ENCODE results near the gene ALDOA.

Gene ALDOA

DNA sequence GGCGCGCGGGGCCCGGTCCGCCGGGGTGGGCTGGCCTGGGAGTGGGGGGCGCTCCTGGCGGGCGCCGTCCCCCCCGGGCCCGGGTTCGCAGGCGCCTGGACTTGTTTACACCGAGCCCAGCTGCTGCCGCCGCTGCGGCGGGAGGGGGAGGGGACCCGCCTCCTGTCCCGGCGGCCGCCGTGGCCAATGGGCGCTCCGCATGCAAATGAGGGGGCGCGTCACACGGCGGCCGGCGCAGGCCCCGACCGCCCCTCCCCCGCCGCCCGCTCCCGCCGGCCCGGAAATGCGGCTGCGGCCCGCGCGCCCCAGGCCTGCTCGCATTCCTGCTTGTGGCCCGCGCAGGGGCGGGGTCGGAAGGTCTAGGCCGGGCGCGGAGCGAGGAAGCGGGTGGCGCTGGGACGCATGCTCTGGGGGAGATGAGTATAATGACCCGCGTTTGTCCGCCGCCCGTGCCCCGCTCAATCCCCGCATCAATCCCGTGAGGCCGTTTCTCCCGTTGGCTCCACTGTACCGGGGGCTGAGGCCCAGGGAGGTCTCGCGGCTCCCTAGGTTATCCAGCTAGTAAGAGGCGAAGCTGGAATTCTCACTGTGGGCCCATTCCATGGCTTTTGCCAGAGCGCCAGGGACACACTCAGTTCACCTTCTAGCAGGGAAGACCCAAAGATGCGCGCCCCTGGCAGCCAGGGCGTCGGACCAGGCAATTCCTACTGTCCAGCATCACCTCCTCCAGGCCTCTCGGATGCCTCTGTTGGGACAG lies 30.7 kb downstream of the ALDOA start, which contains the start of gene YPEL3:
Gene YPEL3, minus strand, starts transcription at position 109 of the 757 bp plus-strand sequence. CDS start 731 bp downstream, outside the sequence.
- H3K27ac ChIP-seq, result peak within 1 kb of the TSS; percentile 73
- TF ChIP-seq, protein P1, sequence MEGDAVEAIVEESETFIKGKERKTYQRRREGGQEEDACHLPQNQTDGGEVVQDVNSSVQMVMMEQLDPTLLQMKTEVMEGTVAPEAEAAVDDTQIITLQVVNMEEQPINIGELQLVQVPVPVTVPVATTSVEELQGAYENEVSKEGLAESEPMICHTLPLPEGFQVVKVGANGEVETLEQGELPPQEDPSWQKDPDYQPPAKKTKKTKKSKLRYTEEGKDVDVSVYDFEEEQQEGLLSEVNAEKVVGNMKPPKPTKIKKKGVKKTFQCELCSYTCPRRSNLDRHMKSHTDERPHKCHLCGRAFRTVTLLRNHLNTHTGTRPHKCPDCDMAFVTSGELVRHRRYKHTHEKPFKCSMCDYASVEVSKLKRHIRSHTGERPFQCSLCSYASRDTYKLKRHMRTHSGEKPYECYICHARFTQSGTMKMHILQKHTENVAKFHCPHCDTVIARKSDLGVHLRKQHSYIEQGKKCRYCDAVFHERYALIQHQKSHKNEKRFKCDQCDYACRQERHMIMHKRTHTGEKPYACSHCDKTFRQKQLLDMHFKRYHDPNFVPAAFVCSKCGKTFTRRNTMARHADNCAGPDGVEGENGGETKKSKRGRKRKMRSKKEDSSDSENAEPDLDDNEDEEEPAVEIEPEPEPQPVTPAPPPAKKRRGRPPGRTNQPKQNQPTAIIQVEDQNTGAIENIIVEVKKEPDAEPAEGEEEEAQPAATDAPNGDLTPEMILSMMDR (conservative IDR thresholded peaks at IDR 0.05), result no peak

DNA sequence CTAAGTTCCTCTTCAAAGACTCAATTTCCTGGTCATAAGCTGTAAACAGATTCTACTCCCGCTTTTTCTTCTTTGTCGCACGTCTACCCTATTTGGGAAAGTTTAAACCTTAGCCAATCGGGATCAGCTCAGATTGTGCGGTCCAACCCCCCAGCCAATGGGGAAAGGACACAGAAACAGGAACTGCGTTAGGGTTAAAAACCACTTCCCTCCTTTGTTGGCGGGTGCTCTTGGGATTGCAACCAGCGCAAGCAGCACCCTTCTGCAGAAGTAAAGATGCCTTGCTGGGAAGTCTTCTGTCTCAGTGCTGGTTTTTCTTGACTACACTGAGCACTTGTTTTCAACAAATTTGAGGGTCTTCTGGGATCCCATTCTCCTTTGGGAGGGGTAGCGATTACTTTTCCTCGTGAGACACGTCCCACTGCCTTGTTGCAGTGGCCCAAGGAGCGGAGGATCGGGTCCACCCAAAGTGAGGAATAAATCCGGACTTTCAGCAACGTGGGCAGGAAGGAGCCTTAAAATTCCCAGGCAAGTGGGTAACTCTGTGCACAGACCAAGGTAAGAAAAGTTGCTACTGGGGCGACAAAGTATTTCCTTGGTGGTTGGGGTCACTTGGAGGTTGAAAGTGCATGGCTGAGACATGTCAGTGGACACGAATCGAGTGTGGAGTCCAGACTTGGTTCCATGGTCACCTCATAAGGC lies 31.5 kb downstream of the ALDOA start:
- H3K27ac ChIP-seq, result peak overlapping the region; percentile 73

DNA sequence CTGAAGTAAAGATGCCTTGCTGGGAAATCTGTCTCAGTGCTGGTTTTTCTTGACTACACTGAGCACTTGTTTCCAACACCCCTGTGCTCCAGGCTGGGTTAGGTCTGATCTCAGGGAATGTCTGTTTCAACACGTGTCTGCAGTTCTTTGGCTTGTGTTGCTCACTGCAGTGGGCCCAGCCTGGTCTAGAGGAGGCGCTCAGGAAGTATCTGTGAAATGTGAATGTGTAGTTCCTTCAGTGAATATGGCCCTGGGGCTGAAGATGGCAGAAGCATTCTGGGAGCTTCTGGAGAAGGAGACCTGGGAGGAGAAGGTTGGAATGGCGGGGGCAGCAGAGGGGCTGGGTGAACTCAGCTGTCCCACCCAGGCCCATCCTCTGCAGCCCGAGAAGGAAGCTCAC lies 38.5 kb downstream of the ALDOA start:
- no peak overlapping the region for H3K27ac ChIP-seq
- TF ChIP-seq, protein P1 (conservative IDR thresholded peaks at IDR 0.05), result no peak

More for the DNA sequence above, 31.5 kb downstream of the ALDOA start:
- TF ChIP-seq, protein P1 (conservative IDR thresholded peaks at IDR 0.05), result no peak

DNA sequence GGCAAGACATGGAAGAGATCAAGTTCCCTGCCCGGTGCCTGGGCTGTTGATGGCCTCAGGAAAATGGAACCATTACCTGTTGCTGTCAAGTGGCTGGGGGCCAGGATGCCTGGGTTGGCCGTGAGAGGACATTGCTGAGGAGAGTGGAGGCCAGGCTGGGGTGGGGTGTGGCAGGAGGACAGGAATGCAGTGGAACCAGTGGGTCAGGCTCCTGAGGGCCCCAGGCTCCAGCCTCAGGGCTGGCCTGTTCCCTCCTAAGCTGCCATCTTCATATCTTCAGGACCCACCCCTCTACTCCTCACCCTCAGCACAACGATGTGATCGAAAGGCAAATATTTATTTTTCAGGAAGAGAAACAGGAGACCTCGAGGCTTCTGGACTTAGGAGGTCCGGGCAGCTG lies 38.9 kb downstream of the ALDOA start:
- no peak overlapping the region for H3K27ac ChIP-seq
- TF ChIP-seq, protein P1 (conservative IDR thresholded peaks at IDR 0.05), result no peak

DNA sequence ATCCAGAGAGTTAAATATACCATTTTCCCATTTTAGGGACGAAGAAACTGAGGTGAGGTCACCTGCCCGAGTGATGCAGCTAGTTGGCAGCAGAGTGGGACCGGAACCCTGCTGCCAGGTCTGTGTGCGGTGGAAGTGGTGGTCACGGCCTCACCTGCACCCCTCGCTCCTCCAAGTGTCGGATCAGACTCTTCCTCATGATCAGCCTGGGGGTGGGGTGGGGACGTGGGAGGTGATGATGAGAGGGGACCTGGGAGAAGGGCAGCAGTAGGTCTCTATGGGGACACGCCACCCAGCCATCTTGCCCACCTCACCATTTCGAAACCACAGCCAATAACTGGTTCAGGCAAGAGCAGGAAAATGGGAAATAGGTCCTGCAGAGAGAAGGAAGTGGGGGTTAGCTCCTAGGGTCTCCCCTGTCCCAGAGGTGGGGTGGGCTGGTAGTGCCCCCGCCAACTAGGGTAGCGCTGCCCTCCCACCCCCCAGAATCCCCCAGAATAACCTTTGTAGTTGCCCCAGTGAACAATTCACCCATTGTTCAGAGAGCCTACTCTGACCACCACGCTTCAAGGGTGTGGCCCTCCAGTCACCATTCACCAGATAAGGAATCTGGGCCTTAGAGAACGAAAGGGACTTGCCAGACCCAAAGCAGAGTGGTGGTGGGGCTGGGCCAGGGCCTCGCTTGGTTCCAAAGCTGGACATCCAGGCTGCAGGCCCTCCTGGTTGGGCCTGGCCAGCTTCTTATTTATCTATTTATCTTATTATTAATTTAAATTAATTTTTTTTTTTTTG lies 42.7 kb downstream of the ALDOA start:
- no peak overlapping the region for H3K27ac ChIP-seq
- TF ChIP-seq, protein P1 (conservative IDR thresholded peaks at IDR 0.05), result no peak

DNA sequence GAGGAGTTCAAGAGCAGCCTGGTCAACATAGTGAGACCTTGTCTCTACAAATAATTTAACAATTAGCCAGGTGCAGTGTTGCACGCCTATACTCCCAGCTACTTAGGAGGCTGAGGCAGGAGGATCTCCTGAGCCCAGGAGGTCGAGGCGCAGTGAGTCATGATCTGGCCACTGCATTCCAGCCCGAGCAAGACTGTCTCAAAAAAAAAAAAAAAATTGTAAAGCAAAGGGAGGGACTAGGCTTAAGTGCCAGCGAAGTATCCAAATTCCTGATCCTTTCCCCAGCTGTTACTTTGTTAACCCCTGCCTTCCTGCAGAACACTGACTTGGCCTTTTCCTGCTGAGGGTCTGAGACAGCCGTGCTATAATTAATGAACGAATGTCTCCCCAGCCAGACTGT lies 45.1 kb downstream of the ALDOA start:
- no peak overlapping the region for H3K27ac ChIP-seq

More for the DNA sequence above, 45.1 kb downstream of the ALDOA start:
- TF ChIP-seq, protein P1 (conservative IDR thresholded peaks at IDR 0.05), result no peak
